ENCODE results near the gene TEX261.
"Not testable (repeated sequence)": the region's sequence is repeated elsewhere in the genome, so short reads cannot be mapped to it uniquely, and the experiment has no call there.

DNA sequence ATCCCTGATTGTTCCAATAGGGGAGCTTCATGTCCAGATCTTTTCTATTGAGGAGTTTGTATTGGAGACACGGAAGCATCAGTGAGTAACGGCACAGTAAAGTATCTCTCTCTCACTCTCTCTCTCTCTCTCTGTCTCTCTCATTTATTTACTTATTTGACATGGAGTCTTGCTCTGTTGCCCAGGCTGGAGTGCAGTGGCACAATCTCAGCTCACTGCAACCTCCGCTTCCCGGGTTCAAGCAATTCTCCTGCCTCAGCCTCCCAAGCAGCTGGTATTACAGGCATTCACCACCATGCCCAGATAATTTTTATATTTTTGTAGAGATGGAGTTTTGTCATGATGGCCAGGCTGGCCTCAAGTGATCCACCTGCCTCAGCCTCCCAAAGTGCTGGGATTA lies 4.2 kb upstream of the TEX261 start:
- TF ChIP-seq, protein P1, sequence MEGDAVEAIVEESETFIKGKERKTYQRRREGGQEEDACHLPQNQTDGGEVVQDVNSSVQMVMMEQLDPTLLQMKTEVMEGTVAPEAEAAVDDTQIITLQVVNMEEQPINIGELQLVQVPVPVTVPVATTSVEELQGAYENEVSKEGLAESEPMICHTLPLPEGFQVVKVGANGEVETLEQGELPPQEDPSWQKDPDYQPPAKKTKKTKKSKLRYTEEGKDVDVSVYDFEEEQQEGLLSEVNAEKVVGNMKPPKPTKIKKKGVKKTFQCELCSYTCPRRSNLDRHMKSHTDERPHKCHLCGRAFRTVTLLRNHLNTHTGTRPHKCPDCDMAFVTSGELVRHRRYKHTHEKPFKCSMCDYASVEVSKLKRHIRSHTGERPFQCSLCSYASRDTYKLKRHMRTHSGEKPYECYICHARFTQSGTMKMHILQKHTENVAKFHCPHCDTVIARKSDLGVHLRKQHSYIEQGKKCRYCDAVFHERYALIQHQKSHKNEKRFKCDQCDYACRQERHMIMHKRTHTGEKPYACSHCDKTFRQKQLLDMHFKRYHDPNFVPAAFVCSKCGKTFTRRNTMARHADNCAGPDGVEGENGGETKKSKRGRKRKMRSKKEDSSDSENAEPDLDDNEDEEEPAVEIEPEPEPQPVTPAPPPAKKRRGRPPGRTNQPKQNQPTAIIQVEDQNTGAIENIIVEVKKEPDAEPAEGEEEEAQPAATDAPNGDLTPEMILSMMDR (IDR thresholded peaks at IDR 0.05), result not testable (repeated sequence)
- TF ChIP-seq POLR2A (IDR thresholded peaks at IDR 0.05), result not testable (repeated sequence)

All from adrenal gland (tissue), 5 donors.